BLaER1 (cell line): ENCODE measurements around the gene RTKN.

Experiments used
- H3K27ac ChIP-seq: shearing (Covaris generic); formaldehyde crosslinking; 2 replicates; pipeline ENCODE4 v1.8.1; 2022
- H3K27me3 ChIP-seq: shearing (Covaris generic); formaldehyde crosslinking; 2 replicates; pipeline ENCODE4 v1.8.1; 2022
- H3K36me3 ChIP-seq: shearing (Covaris generic); formaldehyde crosslinking; 2 replicates; pipeline ENCODE4 v1.8.1; 2022
- H3K4me1 ChIP-seq: shearing (Covaris generic); formaldehyde crosslinking; 2 replicates; pipeline ENCODE4 v1.8.1; 2022
- H3K4me2 ChIP-seq: shearing (Covaris generic); formaldehyde crosslinking; 2 replicates; pipeline ENCODE4 v1.8.1; 2022
- H3K4me3 ChIP-seq: shearing (Covaris generic); formaldehyde crosslinking; 2 replicates; pipeline ENCODE4 v1.8.1; 2022
- H3K9ac ChIP-seq: shearing (Covaris generic); formaldehyde crosslinking; 2 replicates; pipeline ENCODE4 v1.8.1; 2022
- H3K9me3 ChIP-seq: shearing (Covaris generic); formaldehyde crosslinking; 2 replicates; pipeline ENCODE4 v1.8.1; 2022
- H4K20me1 ChIP-seq: shearing (Covaris generic); formaldehyde crosslinking; 2 replicates; pipeline ENCODE4 v1.8.1; 2022
- Cebpa-rat ChIP-seq: shearing (Covaris generic); IDR thresholded peaks from 2 replicates; pipeline ENCODE4 v1.8.1; 2022

RTKN gene

DNA sequence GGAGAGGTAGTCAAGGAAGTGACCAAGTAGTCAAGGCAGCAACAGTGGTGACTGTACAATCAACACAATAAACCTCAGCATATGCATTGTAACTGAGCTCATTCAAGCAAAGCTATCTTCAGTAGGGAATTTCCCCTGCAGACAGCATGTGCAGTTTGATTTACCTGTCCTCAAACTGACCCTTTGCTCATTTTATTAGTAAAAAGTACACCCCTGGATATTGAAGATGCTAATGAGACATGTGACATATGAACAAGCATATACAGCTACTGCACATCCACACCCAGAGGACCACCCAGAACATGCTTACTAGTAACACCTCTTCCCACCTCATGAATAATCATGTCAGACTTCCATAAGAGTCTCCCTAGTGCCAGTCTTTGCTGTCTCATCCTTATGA, 35.7 kb downstream of the RTKN start:
- no peak overlapping the region for H3K4me3 ChIP-seq
- H3K9me3 ChIP-seq, result no peaks in the 10 kb centered on the region
- no peak overlapping the region for H3K27ac ChIP-seq
- no peak for TF ChIP-seq Cebpa-rat
- no peak overlapping the region for H3K4me2 ChIP-seq
- no peaks in the 10 kb centered on the region for H3K27me3 ChIP-seq
- no peaks in the 10 kb centered on the region for H4K20me1 ChIP-seq
- no peak overlapping the region for H3K9ac ChIP-seq
- no peaks in the 10 kb centered on the region for H3K36me3 ChIP-seq
- no peaks in the 10 kb centered on the region for H3K4me1 ChIP-seq

GRCh38 chr2:74401891-74402290, 39.8 kb downstream of the RTKN start:
- Histone ChIP-seq H3K36me3 (no peaks in the 10 kb centered on the region), H4K20me1 (no peaks in the 10 kb centered on the region), H3K27ac (no peak overlapping the region), H3K4me2 (no peak overlapping the region), H3K9ac (no peak overlapping the region), H3K9me3 (no peaks in the 10 kb centered on the region), H3K4me3 (no peak overlapping the region), H3K27me3 (no peaks in the 10 kb centered on the region), H3K4me1 (no peaks in the 10 kb centered on the region)
- no peak for TF ChIP-seq Cebpa-rat

DNA sequence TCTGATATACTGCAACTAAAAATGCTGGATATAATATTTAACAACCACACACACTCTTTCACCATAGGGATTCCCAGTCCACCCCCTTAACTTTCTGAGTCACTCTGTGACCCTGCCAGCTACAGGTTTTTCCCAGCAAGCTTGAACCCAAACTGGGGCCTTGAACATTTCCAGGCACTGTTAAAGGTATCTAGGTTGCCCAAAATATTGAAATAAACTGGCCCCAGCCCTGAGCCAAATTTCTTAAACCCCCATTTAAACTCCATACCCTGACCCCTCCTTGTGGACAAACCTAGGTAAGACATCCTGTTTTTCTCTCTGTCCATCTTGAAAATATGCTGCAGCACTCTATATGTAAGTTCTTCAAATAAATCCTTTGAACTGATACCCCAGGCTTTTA, 42.0 kb downstream of the RTKN start:
- TF ChIP-seq Cebpa-rat, result no peak
- no peaks in the 10 kb centered on the region for H4K20me1 ChIP-seq
- no peak overlapping the region for H3K4me2 ChIP-seq

GRCh38 chr2:74396149-74396548, 45.6 kb downstream of the RTKN start:
- H3K27ac ChIP-seq, result no peak overlapping the region
- no peaks in the 10 kb centered on the region for H3K9me3 ChIP-seq
- H3K27me3 ChIP-seq, result no peaks in the 10 kb centered on the region
- H3K9ac ChIP-seq, result no peak overlapping the region
- H4K20me1 ChIP-seq, result no peaks in the 10 kb centered on the region
- H3K4me1 ChIP-seq, result peaks cover 4% of the 10 kb centered on the region; the same call in 1 of the 2 replicates
- no peaks in the 10 kb centered on the region for H3K36me3 ChIP-seq
- no peak for TF ChIP-seq Cebpa-rat
- H3K4me2 ChIP-seq, result no peak overlapping the region
- no peak overlapping the region for H3K4me3 ChIP-seq

More for the DNA sequence above, 42.0 kb downstream of the RTKN start:
- Histone ChIP-seq H3K9me3 (no peaks in the 10 kb centered on the region), H3K36me3 (no peaks in the 10 kb centered on the region), H3K4me3 (no peak overlapping the region), H3K4me1 (no peaks in the 10 kb centered on the region), H3K27ac (no peak overlapping the region), H3K9ac (no peak overlapping the region), H3K27me3 (no peaks in the 10 kb centered on the region)

DNA sequence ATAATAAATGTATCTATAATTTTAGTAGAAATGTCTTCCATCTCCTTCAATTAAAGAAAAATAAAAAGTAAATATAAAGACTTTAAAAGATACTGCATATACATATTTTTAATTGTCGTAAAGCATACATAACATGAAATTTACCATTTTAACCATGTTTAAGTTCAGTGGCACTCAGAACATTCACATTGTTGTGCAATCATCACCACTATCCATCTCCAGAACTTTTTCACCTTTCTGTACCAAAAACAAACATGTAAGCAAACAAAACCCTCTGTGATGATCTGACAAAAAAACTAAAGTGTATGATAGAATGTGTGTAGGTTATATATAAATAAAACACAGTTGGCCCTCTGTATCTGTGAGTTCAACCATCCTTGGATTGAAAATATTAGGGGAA, 48.2 kb downstream of the RTKN start:
- Histone ChIP-seq H3K4me1 (peaks cover 29% of the 10 kb centered on the region), H3K27me3 (no peaks in the 10 kb centered on the region), H3K9ac (no peak overlapping the region), H3K27ac (no peak overlapping the region), H3K9me3 (no peaks in the 10 kb centered on the region), H3K36me3 (0 out of 2 replicates have a peak, but pooled peaks cover 3% of the 10 kb centered on the region), H3K4me3 (no peak overlapping the region), H3K4me2 (no peak overlapping the region), H4K20me1 (peaks cover 23% of the 10 kb centered on the region)
- TF ChIP-seq Cebpa-rat, result no peak; the same call in 1 of the 2 replicates

DNA sequence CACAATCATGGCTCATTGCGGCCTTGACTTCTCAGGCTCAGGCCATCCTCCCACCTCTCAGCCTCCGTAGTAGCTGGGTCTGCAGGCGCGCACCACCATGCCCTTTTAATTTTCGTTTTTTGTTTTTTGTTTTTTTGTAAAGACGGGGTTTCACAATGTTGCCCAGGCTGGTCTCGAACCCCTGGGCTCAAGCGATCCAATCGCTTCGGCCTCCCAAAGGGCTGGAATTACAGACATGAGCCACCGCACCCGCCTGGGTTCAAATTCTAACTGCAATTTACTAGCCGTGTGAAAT, 49.3 kb downstream of the RTKN start:
- no peaks in the 10 kb centered on the region for H3K9me3 ChIP-seq
- H4K20me1 ChIP-seq, result peaks cover 34% of the 10 kb centered on the region
- H3K4me2 ChIP-seq, result peak overlapping the region; percentile 41
- no peak overlapping the region for H3K4me3 ChIP-seq
- H3K27me3 ChIP-seq, result no peaks in the 10 kb centered on the region
- H3K4me1 ChIP-seq, result peaks cover 40% of the 10 kb centered on the region
- peak overlapping the region; percentile 93; the same call in 1 of the 2 replicates for H3K9ac ChIP-seq
- no peak for TF ChIP-seq Cebpa-rat
- H3K27ac ChIP-seq, result 0 out of 2 replicates have a peak overlapping the region, but pooled peaks have one; percentile 97
- H3K36me3 ChIP-seq, result peaks cover 13% of the 10 kb centered on the region; the same call in 1 of the 2 replicates

DNA sequence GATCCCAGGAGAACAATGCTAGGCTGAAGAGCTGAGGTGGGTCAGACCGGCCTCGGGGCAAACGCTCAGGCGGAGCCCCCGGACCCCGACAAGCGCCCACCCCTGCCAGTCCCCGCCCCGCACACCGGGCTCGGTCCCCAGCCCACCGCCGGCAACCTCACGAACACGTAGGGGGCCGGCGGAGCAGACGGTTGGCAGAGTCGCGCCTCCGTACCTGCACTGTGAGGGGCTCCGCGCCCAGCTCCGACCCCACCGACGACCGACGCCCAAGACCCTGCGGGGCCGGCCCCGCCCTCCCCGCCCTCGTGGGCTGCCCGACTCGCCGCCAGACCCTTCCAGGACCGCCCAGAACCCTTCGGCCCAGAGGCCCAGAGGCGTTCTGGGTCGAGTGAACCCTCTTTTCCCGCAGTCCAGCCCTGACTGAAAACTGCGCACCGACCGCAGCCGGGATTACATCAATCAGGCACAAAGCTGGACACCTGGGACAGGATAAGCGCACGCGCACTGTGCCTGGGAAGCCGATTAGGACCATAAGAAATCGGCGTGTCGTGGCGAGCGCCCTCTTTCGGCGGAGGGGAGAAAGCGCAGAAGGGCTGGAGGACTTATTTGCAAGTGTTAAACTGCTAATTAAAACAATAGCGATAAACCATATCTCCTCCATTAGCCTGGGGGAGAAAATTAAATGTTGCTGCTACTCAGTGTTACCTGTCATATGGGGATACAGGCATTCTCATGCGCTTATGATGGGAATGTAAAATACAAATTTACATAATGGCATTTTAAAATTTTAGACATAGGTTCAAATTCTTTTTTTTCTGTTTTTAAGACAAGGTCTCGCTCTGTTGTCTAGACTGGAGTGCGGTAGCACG, 49.9 kb downstream of the RTKN start:
- Histone ChIP-seq H3K4me2 (peak overlapping the region; percentile 96), H3K9me3 (no peaks in the 10 kb centered on the region), H4K20me1 (peaks cover 40% of the 10 kb centered on the region), H3K27ac (peak overlapping the region; percentile 97), H3K27me3 (no peaks in the 10 kb centered on the region), H3K9ac (peak overlapping the region; percentile 93), H3K4me3 (peak overlapping the region; percentile 85), H3K36me3 (peaks cover 13% of the 10 kb centered on the region; the same call in 1 of the 2 replicates), H3K4me1 (peaks cover 45% of the 10 kb centered on the region)
- TF ChIP-seq Cebpa-rat, result no peak

DNA sequence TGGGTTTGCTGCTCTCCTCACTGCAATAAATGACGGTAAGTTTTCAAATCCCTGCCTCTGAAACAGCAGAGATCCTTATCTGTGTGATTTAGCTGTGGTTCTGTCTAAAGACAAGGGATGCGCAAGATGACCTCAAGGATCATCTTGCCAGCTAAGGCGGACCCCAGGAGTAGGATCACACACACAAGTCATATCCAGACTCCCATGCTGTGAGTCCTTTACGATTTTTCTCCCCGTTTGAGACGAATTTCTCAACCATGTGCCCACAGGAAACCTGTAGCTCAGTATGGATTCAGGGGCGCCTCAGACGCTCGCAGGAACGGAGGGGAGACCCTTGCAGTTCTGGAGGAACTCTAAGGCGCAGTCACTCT, 50.5 kb downstream of the RTKN start:
- peak overlapping the region; percentile 97 for H3K27ac ChIP-seq
- peak overlapping the region; percentile 85 for H3K4me3 ChIP-seq
- H4K20me1 ChIP-seq, result peaks cover 46% of the 10 kb centered on the region
- H3K9me3 ChIP-seq, result no peaks in the 10 kb centered on the region
- H3K4me1 ChIP-seq, result peaks cover 46% of the 10 kb centered on the region
- peak overlapping the region; percentile 93 for H3K9ac ChIP-seq
- no peaks in the 10 kb centered on the region for H3K27me3 ChIP-seq
- peaks cover 13% of the 10 kb centered on the region; the same call in 1 of the 2 replicates for H3K36me3 ChIP-seq
- no peak for TF ChIP-seq Cebpa-rat
- peak overlapping the region; percentile 96 for H3K4me2 ChIP-seq

DNA sequence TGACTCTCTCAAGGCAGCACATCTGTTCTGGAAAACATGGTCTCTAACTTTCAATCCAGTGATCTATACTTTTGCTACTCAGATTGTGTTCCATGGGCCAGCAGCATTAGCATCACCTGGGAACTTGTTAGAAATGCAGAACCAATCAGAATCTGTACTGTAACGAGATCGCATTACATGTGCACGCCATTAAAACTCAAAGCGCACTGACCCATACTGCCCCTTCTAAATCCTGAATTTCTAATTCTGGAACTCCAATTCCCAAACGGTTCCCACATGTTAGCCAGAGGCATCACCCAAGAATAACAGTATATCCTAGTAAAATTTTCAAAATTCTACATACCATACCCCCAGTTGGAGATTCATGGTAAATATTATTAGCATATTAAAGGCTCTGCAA, 51.1 kb downstream of the RTKN start:
- no peak for TF ChIP-seq Cebpa-rat
- H3K4me2 ChIP-seq, result peak overlapping the region; percentile 96
- H3K4me3 ChIP-seq, result peak overlapping the region; percentile 85
- no peaks in the 10 kb centered on the region for H3K27me3 ChIP-seq
- H3K36me3 ChIP-seq, result peaks cover 17% of the 10 kb centered on the region
- no peak overlapping the region for H3K27ac ChIP-seq
- peak overlapping the region; percentile 93 for H3K9ac ChIP-seq
- peaks cover 52% of the 10 kb centered on the region for H4K20me1 ChIP-seq
- peaks cover 52% of the 10 kb centered on the region for H3K4me1 ChIP-seq
- H3K9me3 ChIP-seq, result no peaks in the 10 kb centered on the region

GRCh38 chr2:74387346-74387745, 54.4 kb downstream of the RTKN start:
- Histone ChIP-seq H3K27me3 (no peaks in the 10 kb centered on the region), H3K4me2 (no peak overlapping the region), H3K36me3 (peaks cover 45% of the 10 kb centered on the region), H3K27ac (no peak overlapping the region), H3K4me3 (no peak overlapping the region), H4K20me1 (peaks cover 76% of the 10 kb centered on the region), H3K9ac (no peak overlapping the region), H3K4me1 (peaks cover 55% of the 10 kb centered on the region), H3K9me3 (no peaks in the 10 kb centered on the region)
- TF ChIP-seq Cebpa-rat, result no peak
